C4-2B (cell line): ENCODE measurements around the gene ZNF197.

Experiments
- H3K27ac ChIP-seq: fragments of 450-650 bp; 2 replicates; pipeline ENCODE4 v1.5.1; 2017
- ZFX ChIP-seq: fragments of 450-650 bp; IDR thresholded peaks from 2 replicates; pipeline ENCODE4 v1.6.1; 2017
- TF ChIP-seq, protein P1 (sequence below): fragments of 450-650 bp; conservative IDR thresholded peaks from 2 replicates; pipeline ENCODE4 v1.5.1; 2017; ENCODE audit warnings: mild to moderate bottlenecking

Gene ZNF197

GRCh38 chr3:44648564-44649229, 23.9 kb downstream of the ZNF197 start, which contains the start of gene ZNF35:
Gene ZNF35, plus strand, starts transcription at chr3:44648732. Its CDS starts 2,336 bp downstream, at chr3:44651068.
- peak within 1 kb of the TSS; percentile 87 for H3K27ac ChIP-seq
- peak; percentile 60; the same call in 1 of the 2 replicates for TF ChIP-seq ZFX
- TF ChIP-seq, protein P1, sequence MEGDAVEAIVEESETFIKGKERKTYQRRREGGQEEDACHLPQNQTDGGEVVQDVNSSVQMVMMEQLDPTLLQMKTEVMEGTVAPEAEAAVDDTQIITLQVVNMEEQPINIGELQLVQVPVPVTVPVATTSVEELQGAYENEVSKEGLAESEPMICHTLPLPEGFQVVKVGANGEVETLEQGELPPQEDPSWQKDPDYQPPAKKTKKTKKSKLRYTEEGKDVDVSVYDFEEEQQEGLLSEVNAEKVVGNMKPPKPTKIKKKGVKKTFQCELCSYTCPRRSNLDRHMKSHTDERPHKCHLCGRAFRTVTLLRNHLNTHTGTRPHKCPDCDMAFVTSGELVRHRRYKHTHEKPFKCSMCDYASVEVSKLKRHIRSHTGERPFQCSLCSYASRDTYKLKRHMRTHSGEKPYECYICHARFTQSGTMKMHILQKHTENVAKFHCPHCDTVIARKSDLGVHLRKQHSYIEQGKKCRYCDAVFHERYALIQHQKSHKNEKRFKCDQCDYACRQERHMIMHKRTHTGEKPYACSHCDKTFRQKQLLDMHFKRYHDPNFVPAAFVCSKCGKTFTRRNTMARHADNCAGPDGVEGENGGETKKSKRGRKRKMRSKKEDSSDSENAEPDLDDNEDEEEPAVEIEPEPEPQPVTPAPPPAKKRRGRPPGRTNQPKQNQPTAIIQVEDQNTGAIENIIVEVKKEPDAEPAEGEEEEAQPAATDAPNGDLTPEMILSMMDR = no peak

- no peak overlapping the region for H3K27ac ChIP-seq
- no peak for TF ChIP-seq ZFX
- TF ChIP-seq, protein P1 = no peak
Measured at GRCh38 chr3:44649709-44650108, 24.9 kb downstream of the ZNF197 start.

DNA sequence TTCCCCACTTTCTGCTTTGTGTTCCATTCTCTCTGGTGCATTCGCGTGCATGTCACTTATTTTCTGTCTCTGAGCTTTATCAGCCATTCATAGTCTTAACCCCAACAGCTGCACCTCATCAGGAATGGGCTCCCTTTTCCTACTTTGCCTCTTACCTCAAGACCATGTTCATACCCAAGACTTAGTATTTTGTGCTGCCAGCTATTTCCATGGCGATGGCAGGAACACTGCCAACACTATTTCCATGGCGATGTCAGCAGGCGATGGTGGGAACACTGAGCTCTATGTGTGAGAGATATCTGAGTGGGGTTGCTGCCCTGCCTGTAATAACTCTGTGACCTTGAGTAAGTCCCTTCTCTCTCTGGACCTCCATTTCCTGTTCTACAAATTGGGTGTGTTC, 29.2 kb downstream of the ZNF197 start:
- TF ChIP-seq ZFX = no peak
- TF ChIP-seq, protein P1 = no peak
- no peak overlapping the region for H3K27ac ChIP-seq

DNA sequence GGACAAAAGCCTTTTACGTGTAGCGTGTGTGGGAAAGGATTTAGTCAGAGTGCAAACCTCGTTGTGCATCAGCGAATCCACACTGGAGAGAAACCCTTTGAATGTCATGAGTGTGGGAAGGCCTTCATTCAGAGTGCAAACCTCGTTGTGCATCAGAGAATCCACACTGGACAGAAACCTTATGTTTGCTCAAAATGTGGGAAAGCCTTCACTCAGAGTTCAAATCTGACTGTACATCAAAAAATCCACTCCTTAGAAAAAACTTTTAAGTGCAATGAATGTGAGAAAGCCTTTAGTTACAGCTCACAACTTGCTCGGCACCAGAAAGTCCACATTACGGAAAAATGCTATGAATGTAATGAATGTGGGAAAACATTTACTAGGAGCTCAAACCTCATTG, 34.2 kb downstream of the ZNF197 start:
- H3K27ac ChIP-seq = no peak overlapping the region
- TF ChIP-seq ZFX = no peak
- TF ChIP-seq, protein P1 = no peak

DNA sequence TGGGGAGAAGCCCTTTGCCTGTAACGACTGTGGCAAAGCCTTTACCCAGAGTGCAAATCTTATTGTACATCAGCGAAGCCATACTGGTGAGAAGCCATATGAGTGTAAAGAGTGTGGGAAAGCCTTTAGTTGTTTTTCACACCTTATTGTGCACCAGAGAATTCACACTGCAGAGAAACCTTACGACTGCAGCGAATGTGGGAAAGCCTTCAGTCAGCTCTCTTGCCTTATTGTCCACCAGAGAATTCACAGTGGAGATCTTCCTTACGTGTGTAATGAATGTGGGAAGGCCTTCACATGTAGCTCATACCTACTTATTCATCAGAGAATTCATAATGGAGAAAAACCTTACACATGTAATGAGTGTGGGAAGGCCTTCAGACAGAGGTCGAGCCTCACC, 34.6 kb downstream of the ZNF197 start:
- no peak for TF ChIP-seq ZFX
- TF ChIP-seq, protein P1 = no peak
- no peak overlapping the region for H3K27ac ChIP-seq

DNA sequence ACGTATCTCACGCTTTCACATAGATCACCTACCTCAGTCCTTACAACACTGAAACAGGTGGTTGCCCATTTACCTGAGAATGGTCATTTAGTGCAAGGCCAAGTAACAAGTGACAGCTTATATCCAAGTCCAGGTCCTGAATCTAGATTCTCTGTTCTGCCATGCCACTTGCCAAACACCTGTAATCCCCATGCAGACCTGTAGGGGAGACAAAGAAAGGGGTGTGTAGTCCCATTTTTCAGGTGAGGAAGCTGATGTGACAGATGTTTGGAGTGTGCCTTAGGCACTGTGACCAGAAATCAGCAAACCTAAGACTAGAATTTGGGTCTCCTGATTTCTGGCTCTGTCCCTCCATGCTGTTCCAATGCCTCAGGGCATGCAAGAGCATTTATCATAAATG, 36.4 kb downstream of the ZNF197 start:
- TF ChIP-seq, protein P1 = peak; percentile 26
- no peak for TF ChIP-seq ZFX
- H3K27ac ChIP-seq = no peak overlapping the region

- TF ChIP-seq, protein P1 = no peak
- no peak for TF ChIP-seq ZFX
- no peak overlapping the region for H3K27ac ChIP-seq
Measured at GRCh38 chr3:44665173-44665572, 40.3 kb downstream of the ZNF197 start.
